ENCODE measurements around the gene NPPA.
"Not testable (repeated sequence)": the region's sequence is repeated elsewhere in the genome, so short reads cannot be mapped to it uniquely, and the experiment has no call there.

Gene NPPA

GRCh38 chr1:11847667-11848372 lies at the start of gene NPPA:
NPPA (minus strand) TSS chr1:11847783; CDS start chr1:11847684, 99 bp downstream.
- DNase-seq (ENCODE audit: low read depth) = no peak

- DNase-seq (ENCODE audit: low read depth) = not testable (repeated sequence)
These were observed 46.9 kb upstream of the NPPA start for GRCh38 chr1:11894501-11894900.

DNA sequence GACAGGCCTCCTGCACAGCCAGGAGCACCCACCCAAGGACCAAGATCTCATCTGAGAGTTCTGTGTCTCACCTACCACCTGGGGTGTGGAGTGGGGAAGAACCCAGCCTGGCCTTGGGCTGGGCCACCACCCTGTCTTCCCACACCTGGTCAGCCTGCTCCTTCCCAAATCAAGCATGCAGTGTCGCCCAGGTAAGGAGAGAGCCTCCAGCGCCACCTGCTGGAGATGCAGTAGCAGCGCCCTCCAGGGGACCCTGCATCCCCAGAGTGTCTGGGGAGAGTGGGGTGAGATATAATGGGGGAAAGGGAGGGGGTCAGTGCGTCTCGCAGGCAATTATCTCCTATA lies 46.3 kb upstream of the NPPA start:
- DNase-seq (ENCODE audit: low read depth) = no peak

GRCh38 chr1:11891433-11892186 lies 44.0 kb upstream of the NPPA start:
- no peak for DNase-seq (ENCODE audit: low read depth)

DNA sequence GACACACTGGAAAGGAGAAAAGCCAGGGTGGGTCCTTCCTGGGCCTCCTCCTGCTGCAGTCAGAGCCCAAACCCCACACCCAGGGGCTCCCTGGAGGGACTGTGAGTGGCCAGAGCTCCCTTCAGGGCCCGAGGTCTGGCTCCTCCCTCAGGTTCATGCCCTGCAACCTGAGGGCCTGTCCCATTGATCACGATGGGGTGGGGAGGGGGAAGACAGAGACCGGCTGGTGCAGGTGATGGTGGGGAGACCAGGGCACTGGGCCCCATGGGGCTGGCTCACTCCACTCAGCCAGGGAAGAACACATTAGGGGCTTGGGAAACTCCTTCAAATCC lies 41.3 kb upstream of the NPPA start:
- DNase-seq (ENCODE audit: low read depth) = no peak

GRCh38 chr1:11888206-11888876 lies 40.8 kb upstream of the NPPA start:
- DNase-seq (ENCODE audit: low read depth) = no peak

DNA sequence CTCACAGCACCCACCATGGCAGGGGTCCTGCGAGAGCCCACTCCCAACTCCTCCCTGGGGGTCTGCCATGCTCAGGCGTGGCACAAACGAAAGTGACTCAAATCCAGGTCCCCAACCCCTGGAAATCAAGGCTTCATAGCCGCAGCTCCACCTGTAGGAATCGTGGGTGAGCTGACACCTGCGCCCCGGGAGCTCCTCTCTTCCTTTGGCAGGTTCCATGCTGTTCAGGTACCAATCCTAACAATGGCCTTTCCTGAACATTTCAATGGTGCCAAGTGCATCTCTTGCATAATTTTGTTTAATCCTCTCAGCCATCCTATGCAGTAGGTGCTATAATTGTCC lies 40.1 kb upstream of the NPPA start:
- no peak for DNase-seq (ENCODE audit: low read depth)

DNA sequence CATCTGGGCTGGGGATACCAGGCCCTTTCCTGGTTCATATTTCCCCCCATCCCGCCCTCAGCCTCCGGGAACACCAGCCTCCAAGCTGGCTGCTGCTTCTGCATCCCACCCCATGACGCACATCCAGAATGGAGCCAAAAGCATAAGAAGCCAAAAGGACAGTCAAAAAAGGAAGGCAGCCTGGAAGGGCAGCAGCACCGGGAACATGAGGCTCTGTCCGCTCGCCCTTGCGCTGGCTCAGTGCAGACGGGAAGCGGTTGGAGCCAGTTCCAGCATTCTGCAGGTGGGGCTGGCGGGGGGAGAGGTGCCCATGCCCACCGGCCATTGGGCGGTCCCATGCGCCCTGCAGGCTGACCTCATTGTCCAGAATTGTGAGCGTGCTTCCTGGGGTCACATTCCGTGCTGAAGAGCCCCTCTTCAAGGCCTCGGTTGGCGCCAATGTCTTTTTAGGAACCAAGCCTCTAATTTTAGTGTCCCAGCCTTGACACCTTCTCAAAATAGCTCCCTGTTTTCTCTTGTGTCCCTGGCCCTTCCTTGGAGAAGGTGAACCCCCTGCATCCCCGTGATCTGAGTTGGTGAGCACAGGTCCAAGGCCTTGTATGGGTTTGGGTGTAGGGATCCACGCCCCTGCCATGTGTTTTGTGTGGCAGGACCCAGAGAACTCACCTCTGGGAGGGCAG lies 39.5 kb upstream of the NPPA start:
- DNase-seq (ENCODE audit: low read depth) = no peak

- no peak for DNase-seq (ENCODE audit: low read depth)
These were observed 38.3 kb upstream of the NPPA start for GRCh38 chr1:11885916-11886315.

GRCh38 chr1:11882814-11883538 lies 35.4 kb upstream of the NPPA start:
- no peak for DNase-seq (ENCODE audit: low read depth)

DNA sequence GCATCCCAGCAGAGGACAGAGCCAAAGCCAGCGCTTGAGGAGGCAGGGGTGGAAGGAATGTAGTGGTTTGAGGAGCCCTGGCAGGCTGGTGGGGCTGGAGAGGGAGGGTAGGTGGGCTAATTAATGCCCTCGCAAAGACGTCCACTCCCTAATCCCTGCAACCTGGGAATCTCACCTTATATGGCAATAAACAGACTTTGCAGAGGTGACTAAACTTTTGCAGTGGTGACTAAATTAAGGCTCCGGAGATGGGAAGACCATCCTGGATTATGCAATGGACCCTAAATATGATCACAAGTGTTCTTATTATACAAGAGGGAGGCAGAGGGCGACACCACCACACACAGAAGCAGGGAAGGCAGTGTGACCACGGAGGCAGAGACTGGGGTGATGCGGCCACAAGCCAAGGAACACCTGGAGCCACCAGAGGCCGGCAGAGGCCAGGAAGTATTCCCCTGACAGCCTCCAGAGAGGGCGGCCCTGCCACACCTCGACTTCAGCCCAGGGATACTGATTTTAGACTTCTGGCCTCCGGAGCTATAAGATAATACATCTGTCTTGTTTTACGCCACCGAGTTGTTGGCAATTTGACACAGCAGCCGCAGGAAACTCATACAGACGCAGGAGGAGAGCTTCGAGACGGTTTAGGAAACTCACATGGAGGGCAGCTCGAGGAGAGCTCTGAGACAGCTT lies 34.3 kb upstream of the NPPA start:
- DNase-seq (ENCODE audit: low read depth) = no peak

DNA sequence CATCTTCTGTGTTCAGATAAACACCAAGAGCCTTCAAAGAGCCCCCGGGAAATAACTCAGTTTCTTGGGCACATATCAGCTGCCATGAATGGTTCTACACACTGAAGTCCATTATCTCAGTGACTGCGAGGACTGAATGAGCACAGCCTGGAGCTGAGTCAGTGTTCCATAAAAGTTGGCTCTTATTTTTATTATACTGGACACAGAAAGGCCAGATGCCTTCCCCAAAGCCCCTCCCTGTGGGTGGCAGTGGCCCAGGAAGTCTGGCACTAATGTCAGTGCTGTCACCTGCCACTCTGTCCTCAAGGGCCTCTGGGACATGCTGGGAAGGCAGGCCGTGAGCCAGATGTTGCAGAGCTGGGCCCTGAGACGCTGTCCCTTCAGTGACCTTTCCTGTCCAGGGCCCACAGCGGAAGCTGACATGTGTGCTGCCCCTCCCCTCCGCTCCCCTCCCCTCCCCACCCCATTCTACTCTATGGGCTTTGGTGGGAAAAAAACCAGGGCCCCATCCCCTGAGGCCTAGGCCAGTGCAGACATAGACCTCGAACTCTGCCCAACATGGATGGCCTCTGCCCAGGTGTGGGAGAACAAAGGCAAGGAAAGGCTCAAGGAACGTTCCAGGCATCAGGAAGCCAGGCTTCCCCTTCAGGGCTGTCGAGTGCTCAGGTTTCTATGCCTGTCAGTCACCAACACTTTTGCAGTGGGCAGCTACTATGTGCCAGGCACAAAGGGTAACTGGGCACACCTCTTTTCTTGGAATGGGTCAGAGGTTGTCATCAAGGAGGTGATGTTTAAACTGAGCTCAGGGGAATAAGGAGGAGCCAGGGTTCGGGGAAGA lies 33.5 kb upstream of the NPPA start:
- DNase-seq (ENCODE audit: low read depth) = no peak

GRCh38 chr1:11880181-11880575 lies 32.6 kb upstream of the NPPA start:
- DNase-seq (ENCODE audit: low read depth) = no peak

DNA sequence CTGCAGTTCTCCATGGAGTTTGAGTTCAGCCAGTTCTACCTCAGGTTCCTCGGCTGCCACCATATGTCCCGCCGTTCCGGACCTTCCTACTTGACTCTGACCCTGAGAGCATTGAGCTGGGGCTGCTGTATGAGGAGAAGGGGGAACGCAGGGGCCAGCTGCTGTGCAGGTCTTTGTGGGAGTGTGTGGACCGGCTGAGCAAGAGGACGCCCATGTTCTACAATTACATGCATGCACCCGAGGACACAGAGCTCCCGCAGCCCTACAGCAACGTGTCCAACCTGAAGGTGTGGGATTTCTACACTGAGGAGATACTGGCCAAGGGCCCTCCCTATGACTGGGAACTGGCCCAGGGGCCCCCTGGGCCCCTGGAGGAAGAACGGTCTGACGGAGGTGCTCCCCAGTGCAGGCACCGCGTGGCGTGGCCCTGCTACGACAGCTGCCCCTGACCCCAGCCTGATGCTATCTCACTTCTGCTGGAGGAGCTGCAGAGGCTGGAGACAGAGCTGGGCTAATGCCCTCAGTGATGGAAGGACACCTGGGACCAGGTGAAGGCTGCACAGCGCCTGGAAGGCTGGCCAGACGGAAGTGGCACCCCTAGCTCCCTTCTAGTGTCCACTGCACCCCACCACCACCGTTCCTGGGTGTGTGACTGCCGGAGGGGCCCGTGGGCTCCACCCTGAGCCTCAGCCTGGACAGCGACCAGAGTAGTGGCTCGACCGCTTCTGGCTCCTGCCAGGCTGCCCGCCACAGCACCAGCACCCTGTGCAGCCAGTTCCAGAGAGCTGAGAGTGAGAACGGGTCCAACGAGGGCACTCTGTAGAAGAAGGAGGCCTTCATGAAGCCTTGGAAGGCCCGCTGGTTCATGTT lies 32.0 kb upstream of the NPPA start:
- no peak for DNase-seq (ENCODE audit: low read depth)

- no peak for DNase-seq (ENCODE audit: low read depth)
These were observed 31.3 kb upstream of the NPPA start for GRCh38 chr1:11878891-11879190.

DNA sequence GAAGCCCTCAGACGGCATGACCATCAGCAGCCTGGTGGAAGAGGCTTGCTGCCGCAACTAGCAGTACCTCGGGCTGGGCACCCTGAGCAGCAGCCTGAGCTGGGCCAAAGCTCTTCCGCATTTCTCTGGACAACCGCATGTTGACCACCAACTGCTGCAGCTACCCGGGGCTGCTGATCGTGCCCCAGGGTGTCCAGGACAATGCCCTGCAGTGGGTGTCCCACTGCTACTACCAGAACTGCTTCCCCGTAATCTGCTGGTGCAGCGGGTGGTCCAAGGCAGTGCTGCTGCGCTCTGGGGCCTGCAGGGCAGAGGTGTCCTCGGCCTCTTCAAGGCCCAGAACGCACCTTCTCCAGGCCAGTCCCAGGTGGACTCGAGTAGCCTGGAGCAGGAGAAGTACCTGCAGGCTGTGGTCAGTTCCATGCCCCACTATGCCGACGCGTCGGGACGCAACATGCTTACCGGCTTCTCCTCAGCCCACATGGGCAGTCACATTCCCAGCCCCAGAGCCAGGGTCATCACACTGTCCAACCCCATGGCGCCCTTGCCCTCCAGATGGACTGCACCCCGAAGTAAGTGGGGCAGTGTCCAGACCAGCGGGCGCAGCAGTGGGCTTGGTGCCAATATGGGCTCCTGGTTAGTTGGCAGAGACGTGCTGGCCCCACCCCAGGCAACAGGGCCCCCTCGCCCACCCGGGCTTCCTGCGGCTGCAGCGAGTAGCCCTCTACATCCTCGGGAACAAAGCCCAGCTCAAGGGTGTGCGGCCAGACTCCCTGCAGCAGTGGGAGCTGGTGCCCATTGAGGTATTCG lies 30.7 kb upstream of the NPPA start:
- no peak for DNase-seq (ENCODE audit: low read depth)

DNA sequence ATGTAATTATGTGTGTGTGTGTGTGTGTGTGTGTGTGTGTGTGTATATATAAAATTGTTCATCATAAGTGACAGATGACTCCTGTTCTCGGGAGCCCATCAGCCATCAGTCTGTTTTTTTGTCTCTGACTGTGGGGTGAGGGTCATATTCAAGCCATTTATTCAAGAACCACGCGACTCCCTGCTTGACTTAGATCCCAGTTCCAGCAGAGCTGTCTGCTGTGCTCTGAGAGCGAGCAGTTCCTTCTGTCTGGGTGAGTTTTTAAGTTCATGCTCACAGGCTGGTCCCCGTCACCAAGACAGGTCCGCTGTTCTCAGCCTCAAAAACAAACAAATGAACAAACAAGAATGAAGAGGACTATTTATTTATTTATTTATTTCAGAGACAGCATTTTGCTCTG lies 29.5 kb upstream of the NPPA start:
- DNase-seq (ENCODE audit: low read depth) = no peak

DNA sequence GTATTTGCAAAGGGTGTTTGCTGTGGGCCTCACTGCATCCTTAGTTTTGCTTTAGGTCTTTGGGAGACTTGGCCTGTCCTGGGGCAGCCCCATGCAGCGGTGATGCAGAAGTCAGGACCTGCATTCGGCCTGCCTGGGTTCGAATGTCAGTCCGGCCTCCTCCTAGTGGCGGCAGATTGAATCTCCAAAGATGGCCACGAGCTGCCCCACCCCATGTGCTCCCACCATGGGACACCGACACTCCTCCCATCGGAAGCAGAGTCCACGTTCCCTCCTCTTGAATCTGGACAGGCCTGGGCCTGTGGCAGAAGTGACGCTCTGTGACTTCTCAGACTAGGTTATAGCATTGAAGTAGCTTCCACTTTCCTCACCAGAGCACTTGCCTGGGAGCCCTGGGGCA lies 27.5 kb upstream of the NPPA start:
- DNase-seq (ENCODE audit: low read depth) = no peak

- no peak for DNase-seq (ENCODE audit: low read depth)
These were observed 27.0 kb upstream of the NPPA start for GRCh38 chr1:11874624-11875023.

Data from non-pigmented ciliary epithelial cell (primary cell).